Stimulated activated CD4-positive, alpha-beta T cell treated with anti-CD3 and anti-CD28 coated beads, Interleukin-1b, Interleukin-23, amount 100 ng/mL, for 1 hour (primary cell): ENCODE results near the gene CDH1.

Experiments
- DNase-seq, 2 donors: peaks; one replicate each; pipeline ENCODE4 v3.0.0-alpha.2; 2020; ENCODE audit warnings: low read depth in 2 of 2

Gene CDH1

GRCh38 chr16:68732042-68732680 lies 4.9 kb upstream of the CDH1 start:
- no peak for DNase-seq

- no peak for DNase-seq
These were observed 4.2 kb upstream of the CDH1 start for GRCh38 chr16:68732741-68733399.

GRCh38 chr16:68733570-68733969 lies 3.5 kb upstream of the CDH1 start:
- DNase-seq, result no peak

- no peak for DNase-seq
These were observed 2.3 kb upstream of the CDH1 start for GRCh38 chr16:68734782-68735181.

- DNase-seq, result no peak
These were observed 531 bp upstream of the CDH1 start for GRCh38 chr16:68736561-68736960.

GRCh38 chr16:68737730-68738629 lies 888 bp downstream of the CDH1 start:
- no peak for DNase-seq

GRCh38 chr16:68739964-68740627 lies 3.0 kb downstream of the CDH1 start:
- DNase-seq, result no peak

- no peak for DNase-seq
These were observed 3.7 kb downstream of the CDH1 start for GRCh38 chr16:68740628-68741346.

- DNase-seq, result no peak
These were observed 6.6 kb downstream of the CDH1 start for GRCh38 chr16:68743664-68744063.

GRCh38 chr16:68744744-68745280 lies 7.7 kb downstream of the CDH1 start:
- no peak for DNase-seq

- DNase-seq, result no peak
These were observed 9.9 kb downstream of the CDH1 start for GRCh38 chr16:68746951-68747350.

- no peak for DNase-seq
These were observed 12.3 kb downstream of the CDH1 start for GRCh38 chr16:68749432-68749831.

GRCh38 chr16:68750193-68750695 lies 13.2 kb downstream of the CDH1 start:
- no peak for DNase-seq

GRCh38 chr16:68751160-68751559 lies 14.1 kb downstream of the CDH1 start:
- no peak for DNase-seq

- no peak for DNase-seq
These were observed 15.5 kb downstream of the CDH1 start for GRCh38 chr16:68752602-68753001.

GRCh38 chr16:68754084-68754792 lies 17.1 kb downstream of the CDH1 start:
- DNase-seq, result no peak

GRCh38 chr16:68756239-68756915 lies 19.3 kb downstream of the CDH1 start:
- peak in 1 of 2 donors; percentile 41 for DNase-seq

- no peak for DNase-seq
These were observed 20.5 kb downstream of the CDH1 start for GRCh38 chr16:68757625-68757935.

- no peak for DNase-seq
These were observed 22.0 kb downstream of the CDH1 start for GRCh38 chr16:68759062-68759461.
